Activated CD8-positive, alpha-beta memory T cell treated with anti-CD3 and anti-CD28 coated beads for 48 hours (primary cell): ENCODE data around the gene RAB32.

Experiments
- DNase-seq, 3 experiments: peaks; one replicate each; pipeline ENCODE4 v3.0.0-alpha.2; 2020; ENCODE audit warnings: low read depth in 2 of 3, low spot score in 2 of 3

Gene RAB32

DNA sequence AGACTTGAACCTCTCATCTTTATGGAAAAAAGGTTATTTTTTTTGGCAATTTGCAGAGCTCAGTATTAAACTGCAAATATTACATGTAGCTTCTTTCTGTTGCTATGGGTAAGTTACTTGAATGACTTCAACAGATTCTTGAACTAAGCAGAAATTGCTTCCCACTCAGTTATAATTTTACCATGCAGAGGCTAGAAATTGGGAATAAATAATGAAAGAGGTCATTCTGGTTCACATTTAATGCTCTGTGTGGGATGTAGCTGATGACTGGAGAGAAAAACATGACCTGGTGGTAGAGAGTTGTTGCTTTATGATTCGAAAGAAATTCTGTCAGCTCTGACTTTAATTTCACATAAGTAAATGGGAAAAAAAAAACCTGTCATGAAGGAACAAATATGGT is 38.3 kb downstream of the RAB32 start:
- DNase-seq: no peak

DNA sequence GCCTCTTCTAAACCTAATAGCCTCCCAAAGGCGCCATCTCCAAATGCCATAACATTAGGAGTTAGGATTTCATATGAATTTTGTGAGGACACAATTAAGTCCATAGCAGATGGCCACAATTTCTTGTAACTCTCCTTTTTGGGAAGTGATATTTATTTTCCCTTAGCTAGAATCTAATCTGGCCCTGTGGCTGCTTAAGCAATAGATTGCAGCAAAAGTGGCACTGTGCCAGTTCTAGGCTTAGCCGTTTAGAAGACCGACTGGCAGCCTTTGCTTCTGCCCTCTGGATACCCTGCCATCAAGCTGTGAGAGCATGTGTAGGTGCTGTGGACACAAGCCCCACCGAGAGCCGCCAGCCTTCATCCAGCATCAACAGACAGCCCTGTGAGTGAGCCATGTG is 39.2 kb downstream of the RAB32 start:
- no peak for DNase-seq

DNA sequence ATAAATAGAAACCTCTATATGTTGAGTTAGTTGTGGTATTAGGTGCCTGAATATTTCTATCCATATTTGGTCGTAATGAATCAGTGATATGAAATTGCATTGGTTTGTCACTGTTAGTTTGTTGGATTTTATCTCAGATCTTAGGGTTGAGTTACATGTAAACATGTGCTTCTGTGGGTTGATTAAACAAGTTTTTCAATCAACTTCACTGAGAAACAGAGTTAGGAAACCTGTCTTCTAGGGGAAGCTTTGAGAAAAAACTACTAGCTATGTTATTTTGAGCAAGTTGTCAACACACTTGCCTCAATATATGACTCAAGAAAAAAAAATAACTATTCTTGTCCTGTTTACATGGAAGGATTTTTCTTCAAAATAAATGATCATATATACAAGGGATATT is 40.3 kb downstream of the RAB32 start:
- DNase-seq: no peak

DNA sequence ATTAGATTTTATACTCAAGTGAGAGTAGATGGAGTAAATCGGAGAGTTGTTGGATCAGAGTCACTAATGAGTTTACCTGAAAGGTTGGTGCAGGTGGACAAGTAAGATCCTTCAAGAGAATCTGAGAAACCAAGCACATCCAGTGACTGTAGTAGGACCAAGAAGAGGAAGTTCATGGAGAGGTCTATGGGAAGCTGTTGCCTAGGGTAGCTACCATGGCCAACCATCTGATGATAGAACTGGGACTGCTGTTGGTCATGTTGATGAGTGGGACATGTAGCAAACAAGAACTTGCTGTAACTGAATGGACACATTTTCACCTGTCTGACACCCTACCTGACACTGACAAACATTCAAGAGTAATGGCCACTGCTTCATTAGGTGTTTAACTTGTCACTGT is 43.8 kb downstream of the RAB32 start:
- no peak for DNase-seq

DNA sequence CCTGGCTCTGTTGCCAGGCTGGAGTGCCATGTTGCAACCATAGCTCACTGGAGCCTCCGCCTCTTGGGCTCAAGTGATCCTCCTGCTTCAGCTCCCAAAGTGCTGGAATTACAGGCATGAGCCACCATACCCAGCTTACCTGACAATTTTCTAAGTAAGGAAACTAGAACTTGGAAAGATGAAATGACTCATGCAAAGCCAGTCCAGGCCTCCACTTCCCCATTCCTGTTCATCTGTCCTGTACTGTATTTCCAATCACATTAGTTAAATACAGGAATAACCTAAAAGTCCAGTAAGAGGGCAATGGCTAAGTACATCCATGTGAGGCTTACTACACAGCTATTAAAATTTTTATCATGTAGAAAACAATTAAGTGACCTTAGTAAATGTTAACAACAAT is 46.9 kb downstream of the RAB32 start:
- DNase-seq: no peak

DNA sequence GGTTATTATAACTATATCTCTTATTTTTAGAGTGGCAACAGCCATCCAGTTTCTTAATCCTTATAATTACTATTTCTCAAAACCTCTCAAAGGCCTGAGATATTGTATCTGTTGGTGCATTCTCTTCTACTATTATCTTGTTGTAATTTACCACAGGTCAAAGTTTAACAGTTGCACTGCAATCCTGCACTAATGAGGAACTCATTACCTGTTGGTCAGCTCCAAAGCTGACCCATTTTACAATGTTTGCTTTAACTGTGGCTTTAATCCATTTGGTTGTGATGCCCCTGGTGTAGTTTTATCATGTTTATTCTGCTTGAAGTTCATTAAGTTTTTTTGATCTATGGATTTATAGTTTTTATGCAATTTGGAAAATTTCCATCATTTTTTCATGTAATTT is 48.8 kb downstream of the RAB32 start:
- DNase-seq: no peak

DNA sequence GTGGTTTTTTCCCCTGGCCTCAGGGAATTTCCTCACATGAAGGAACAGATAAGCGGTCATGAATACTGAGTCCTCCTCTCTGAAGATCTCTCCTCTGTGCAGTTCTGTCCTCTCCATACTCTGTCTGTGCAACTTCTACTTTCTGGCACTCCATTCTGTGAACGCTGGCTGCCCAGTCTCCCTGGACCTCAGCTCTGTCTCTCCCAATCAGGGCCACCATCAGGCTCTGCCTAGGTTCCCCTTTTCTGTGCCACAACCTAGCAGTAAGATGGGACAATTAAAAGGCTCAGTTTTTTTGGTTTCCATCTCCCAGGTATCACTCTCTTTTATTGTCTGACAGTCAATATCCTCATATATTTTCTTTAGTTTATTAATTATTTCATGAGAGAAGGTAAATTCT is 50.4 kb downstream of the RAB32 start:
- no peak for DNase-seq

DNA sequence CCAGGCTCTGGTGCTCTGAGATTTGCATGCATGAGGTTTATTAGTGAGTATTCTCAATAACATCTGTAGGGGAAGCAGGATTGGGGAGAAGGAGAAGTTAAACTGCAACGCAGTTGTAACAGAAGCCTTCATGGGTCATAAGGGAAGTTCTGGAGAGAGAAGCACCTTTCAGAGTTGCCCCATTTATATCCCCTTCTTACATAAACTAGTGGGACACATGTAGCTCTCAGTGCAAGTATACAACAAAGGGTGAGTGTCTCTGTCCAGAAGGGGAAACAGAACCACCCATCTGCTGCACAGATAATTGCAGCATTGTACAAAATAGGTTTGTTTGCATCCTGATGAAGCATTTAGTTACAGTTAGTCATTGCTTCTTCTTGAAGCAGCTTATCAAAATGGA is 50.9 kb downstream of the RAB32 start:
- DNase-seq: no peak

DNA sequence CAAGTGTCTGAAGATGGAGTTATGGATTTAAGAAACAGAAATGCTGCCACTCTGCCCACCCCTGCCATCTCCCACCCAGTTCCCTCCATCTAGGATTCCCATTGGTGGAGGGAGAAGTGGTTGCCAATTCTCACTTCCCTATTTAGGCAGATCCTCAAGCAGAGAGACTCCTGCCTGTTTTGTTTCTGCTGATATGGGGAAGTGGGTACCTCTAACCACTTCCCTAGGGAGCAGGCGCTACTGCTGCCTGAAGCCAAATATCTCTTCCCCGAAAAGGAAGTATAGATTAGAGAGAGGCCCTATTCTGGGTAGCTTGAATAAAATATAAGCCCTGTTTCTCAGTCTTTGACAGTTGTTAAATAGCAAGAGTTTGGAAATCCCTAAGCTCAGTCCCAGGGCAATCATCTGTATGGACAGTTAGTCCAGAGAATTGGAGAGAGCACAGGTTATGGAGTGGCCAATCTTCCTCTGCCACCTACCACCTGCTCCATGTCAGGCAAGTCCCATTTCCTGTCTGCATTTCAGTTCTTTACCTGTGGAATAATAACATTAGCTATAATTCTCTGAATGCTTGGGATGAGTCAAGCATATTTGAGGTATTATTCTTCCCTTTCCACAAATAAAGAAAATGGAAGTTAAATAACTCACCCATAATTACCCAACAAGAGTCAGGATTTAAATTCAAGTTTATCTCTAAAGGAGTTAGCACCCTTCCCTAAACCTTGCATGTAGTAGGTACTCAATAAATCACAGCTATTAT is 52.5 kb downstream of the RAB32 start:
- no peak for DNase-seq

DNA sequence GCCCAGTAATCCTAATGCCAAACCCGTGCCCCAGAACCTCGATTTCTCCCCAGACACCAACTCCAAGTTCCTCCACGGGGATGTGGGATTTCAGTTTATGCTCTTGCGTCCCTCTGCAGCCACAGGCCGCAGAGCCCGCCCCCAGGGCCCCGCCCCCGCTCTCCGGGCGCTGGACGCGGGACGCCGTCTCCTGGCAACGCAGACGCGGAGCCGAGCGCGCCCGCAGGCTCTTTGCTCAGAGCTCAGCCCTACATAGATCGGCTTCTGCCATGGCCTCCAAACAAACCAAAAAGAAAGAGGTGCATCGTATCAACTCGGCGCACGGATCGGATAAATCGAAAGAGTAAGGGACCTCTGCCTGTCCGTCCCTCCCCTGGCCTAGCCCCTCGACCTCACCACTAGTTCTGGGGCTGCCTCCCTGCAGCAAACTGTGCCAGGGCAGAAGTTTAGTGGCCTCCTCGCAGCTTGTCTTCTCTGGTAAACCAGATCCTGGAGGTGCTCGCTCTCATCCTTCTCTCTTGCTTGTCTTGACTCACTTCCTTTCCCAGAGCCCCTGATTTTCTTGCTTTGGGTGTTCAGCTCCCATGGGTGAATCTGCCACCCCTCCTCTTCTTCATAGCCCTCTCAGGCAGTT is 55.3 kb downstream of the RAB32 start, which contains the start of gene ADGB:
ADGB (plus strand) TSS at position 201 of the 634 bp plus-strand sequence; CDS start at position 270, 69 bp downstream.
- DNase-seq: no peak

DNA sequence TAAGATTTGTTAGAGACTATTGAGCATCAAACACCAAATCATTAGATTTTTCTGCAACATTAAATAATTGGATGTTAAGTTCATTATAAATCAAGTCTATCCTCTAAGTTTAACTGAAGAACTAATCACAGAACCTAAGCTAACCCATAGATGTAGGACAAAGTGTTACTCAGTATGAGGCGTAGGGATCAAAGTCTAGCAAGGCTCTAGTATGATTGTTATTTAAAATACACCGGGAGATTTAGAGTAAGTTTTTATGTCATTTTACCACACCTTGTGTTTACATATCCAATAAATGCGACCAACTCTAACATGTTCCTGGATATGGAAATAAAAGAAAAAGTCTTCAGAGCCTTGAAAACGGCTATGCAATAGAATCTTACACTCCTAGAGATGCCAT is 57.7 kb downstream of the RAB32 start:
- DNase-seq: no peak

DNA sequence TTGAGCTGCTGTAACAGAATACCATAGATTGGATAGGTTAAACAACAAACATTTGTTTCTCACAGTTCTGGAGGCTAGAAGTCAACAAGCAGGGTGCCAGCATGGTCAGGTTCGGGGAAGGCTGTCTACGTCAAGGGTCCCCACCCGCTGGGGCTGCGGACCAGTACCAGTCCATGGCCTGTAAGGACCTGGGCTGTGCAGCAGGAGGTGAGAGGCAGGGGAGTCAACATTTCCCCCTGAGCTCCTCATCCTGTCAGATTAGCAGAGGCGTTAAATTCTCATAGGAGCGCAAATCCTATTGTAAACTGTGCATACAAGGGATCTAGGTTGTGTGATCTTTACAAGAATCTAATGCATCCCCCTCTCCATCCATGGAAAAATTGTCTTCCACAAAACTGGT is 58.9 kb downstream of the RAB32 start:
- no peak for DNase-seq
